ENCODE data around the gene FBXO46. TPM values are rescaled to one million over a fixed set of nuclear protein-coding genes. Genes with fewer than 3 reads are reported as not detected.

FBXO46 gene
- total and polyA plus RNA-seq, 10 of the 15 experiments (the other 5 are each of a cell fraction or from before 2014, with no cell fraction given) = 2.5 to 61.5 (median 13.7) TPM

GRCh38 chr19:45717131-45717982 is 13.3 kb downstream of the FBXO46 start (continued):
- TF ChIP-seq, protein P1, sequence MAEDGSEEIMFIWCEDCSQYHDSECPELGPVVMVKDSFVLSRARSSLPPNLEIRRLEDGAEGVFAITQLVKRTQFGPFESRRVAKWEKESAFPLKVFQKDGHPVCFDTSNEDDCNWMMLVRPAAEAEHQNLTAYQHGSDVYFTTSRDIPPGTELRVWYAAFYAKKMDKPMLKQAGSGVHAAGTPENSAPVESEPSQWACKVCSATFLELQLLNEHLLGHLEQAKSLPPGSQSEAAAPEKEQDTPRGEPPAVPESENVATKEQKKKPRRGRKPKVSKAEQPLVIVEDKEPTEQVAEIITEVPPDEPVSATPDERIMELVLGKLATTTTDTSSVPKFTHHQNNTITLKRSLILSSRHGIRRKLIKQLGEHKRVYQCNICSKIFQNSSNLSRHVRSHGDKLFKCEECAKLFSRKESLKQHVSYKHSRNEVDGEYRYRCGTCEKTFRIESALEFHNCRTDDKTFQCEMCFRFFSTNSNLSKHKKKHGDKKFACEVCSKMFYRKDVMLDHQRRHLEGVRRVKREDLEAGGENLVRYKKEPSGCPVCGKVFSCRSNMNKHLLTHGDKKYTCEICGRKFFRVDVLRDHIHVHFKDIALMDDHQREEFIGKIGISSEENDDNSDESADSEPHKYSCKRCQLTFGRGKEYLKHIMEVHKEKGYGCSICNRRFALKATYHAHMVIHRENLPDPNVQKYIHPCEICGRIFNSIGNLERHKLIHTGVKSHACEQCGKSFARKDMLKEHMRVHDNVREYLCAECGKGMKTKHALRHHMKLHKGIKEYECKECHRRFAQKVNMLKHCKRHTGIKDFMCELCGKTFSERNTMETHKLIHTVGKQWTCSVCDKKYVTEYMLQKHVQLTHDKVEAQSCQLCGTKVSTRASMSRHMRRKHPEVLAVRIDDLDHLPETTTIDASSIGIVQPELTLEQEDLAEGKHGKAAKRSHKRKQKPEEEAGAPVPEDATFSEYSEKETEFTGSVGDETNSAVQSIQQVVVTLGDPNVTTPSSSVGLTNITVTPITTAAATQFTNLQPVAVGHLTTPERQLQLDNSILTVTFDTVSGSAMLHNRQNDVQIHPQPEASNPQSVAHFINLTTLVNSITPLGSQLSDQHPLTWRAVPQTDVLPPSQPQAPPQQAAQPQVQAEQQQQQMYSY (CRISPR knock-in tag; IDR thresholded peaks at IDR 0.05) = no peak
- TF ChIP-seq, protein P2, sequence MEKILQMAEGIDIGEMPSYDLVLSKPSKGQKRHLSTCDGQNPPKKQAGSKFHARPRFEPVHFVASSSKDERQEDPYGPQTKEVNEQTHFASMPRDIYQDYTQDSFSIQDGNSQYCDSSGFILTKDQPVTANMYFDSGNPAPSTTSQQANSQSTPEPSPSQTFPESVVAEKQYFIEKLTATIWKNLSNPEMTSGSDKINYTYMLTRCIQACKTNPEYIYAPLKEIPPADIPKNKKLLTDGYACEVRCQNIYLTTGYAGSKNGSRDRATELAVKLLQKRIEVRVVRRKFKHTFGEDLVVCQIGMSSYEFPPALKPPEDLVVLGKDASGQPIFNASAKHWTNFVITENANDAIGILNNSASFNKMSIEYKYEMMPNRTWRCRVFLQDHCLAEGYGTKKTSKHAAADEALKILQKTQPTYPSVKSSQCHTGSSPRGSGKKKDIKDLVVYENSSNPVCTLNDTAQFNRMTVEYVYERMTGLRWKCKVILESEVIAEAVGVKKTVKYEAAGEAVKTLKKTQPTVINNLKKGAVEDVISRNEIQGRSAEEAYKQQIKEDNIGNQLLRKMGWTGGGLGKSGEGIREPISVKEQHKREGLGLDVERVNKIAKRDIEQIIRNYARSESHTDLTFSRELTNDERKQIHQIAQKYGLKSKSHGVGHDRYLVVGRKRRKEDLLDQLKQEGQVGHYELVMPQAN (conservative IDR thresholded peaks at IDR 0.05) = no peak
- TF ChIP-seq HCFC1 (IDR thresholded peaks at IDR 0.05; ENCODE audit: low read length) (peak; percentile 12; the same call in 1 of the 2 replicates), NFXL1 (IDR thresholded peaks at IDR 0.05; ENCODE audit: borderline replicate concordance) (no peak), MYC (IDR thresholded peaks at IDR 0.05; ENCODE audit: insufficient read depth, insufficient read length, insufficient replicate concordance, low read length, severe bottlenecking) (no peak), ETV6 (conservative IDR thresholded peaks at IDR 0.05 in 1 of 2, IDR thresholded peaks at IDR 0.05 in 1 of 2; ENCODE audit: borderline replicate concordance in 1 of 2, low read depth in 1 of 2) (no peak), GABPA (IDR thresholded peaks at IDR 0.05; ENCODE audit: low read depth) (no peak), ZBTB4 (CRISPR knock-in tag; IDR thresholded peaks at IDR 0.05) (no peak), JUND (IDR thresholded peaks at IDR 0.05; ENCODE audit: low read depth, low read length) (0 out of 2 replicates have a peak, but pooled peaks have one; percentile 11), MTA3 (IDR thresholded peaks at IDR 0.05; ENCODE audit: borderline replicate concordance, low read length) (no peak), RELB (IDR thresholded peaks at IDR 0.05; ENCODE audit: low read depth) (peak; percentile 99)
- TF ChIP-seq, protein P3, sequence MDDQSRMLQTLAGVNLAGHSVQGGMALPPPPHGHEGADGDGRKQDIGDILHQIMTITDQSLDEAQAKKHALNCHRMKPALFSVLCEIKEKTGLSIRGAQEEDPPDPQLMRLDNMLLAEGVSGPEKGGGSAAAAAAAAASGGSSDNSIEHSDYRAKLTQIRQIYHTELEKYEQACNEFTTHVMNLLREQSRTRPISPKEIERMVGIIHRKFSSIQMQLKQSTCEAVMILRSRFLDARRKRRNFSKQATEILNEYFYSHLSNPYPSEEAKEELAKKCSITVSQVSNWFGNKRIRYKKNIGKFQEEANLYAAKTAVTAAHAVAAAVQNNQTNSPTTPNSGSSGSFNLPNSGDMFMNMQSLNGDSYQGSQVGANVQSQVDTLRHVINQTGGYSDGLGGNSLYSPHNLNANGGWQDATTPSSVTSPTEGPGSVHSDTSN (IDR thresholded peaks at IDR 0.05; ENCODE audit: insufficient replicate concordance, low read depth, low read length) = peak; percentile 95
- TF ChIP-seq, protein P4, sequence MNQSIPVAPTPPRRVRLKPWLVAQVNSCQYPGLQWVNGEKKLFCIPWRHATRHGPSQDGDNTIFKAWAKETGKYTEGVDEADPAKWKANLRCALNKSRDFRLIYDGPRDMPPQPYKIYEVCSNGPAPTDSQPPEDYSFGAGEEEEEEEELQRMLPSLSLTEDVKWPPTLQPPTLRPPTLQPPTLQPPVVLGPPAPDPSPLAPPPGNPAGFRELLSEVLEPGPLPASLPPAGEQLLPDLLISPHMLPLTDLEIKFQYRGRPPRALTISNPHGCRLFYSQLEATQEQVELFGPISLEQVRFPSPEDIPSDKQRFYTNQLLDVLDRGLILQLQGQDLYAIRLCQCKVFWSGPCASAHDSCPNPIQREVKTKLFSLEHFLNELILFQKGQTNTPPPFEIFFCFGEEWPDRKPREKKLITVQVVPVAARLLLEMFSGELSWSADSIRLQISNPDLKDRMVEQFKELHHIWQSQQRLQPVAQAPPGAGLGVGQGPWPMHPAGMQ (IDR thresholded peaks at IDR 0.05; ENCODE audit: borderline replicate concordance) = no peak
